ACHN (cell line): ENCODE data around the gene PLCXD3.

ENCODE experiments used
- DNase-seq: peaks from one replicate; pipeline ENCODE4 v3.0.0-alpha.2; 2015
- in situ Hi-C: cut with HindIII; loops from 2 replicates; pipeline ENCODE4 v1.10.0; 2017; ENCODE audit warnings: low sequenced_read_pairs, low pct_ligation_motif_present, low pct_unique_long_range_greater_than_20kb

The PLCXD3 gene

DNA sequence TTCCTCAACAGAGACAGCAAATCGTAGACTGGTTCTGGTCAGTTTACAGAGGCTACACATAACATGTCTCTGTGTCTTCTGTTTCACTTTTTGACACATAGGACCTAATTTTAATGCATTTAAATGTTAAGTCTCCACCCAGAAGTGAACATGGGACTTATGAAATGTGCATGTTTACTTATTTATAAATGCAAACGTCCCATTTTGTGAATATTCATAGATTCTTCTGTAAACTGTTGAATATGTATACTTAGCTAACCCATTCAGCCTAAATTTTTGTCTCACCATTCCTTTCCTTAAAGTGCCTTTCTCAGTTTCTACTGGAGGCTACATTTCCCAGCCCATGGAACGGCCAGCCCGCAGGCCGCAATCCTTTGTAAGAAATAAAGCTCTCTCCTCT, 137.2 kb downstream of the PLCXD3 start:
- no peak for DNase-seq
- in situ Hi-C loops = no loop called here

DNA sequence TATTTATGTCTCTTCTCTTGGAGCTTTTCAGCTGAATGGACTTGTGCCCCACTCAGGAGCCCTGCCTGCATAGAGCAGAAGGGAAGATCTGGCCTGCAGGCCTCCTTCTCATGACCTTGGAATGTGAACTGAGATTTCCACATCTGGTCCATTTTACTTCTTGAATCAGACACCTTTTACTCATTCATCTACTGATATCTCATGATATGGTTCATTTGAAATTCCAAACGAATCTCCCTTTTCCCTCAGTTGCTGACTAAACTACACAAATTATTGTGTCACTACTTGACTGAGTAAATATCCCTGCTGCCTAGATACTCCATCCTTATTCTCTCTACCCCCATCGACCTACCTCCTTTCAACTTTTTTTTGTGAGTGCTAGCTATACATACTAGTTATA, 138.7 kb downstream of the PLCXD3 start:
- DNase-seq = no peak
- in situ Hi-C loops = no loop called here

DNA sequence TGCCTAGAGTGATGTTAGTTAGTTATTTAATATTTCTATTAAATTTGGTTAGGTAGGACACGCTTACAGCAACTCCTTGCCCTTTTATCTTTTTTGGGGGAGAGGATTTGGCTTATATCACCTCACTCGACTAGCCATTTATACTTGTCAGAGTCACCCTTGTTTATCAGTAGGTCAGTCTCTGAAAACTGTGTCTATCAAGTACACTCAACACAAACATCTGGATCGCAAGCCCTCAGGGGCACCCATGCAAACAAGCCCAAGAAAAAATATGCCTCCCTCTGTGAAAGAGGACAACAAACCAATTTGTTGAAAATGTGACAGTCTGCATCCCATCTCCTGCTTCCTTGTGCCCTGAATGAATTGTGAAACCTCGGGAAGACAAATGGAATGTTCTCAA, 139.9 kb downstream of the PLCXD3 start:
- DNase-seq = no peak
- in situ Hi-C loops = no loop called here

DNA sequence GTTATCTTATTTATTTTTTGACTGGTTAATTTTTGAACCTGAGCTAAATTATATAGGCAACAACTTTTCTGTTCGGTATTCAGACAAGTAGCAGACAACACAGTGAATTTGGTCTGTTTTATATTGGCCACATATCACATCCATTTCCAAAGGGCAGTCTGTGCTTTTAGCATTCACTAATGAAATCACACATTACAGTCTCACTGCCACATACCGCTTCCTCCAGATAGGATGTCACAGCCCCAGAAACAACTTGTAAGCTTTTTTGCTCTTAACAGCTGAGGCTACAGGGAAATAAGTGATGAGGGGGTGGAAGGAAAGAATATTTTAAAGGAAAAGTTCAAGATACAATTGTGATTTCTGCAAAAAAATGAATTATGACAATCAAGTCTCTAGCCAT, 140.6 kb downstream of the PLCXD3 start:
- in situ Hi-C loops = no loop called here
- no peak for DNase-seq

DNA sequence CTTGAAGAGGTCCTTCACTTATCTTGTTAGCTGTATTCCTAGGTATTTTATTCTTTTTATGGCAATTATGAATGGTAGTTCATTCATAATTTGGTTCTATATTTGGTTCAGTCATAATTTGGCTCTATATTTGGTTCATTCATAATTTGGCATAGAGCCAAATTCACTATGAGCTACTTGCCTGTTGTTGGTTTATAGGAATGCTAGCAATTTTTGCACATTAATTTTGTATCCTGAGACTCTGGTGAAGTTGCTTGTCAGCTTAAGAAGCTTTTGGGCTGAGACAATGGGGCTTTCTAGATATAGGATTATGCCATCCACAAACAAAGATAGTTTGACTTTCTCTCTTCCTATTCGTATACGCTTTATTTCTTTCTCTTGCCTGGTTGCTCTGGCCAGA, 142.2 kb downstream of the PLCXD3 start:
- in situ Hi-C loops = no loop called here
- DNase-seq = no peak

DNA sequence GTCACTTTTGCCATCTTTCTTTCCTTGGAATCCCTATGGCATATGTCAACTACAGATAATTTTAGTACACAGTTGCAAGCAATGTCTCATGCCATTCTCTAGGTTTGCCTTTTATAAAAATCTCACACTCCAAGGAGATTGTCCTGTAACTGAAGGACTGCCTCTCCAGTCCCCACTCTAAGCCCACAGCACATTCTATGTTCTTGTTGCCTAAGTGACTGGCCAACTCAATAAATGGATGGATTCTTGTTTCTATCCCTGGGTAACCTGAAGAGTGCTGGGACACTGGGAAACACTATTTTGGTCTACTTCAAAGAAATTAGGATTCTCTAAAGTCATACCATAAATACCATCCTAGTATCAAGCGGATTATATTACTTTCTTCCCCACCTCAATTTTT, 145.0 kb downstream of the PLCXD3 start:
- in situ Hi-C loops = no loop called here
- DNase-seq = no peak

DNA sequence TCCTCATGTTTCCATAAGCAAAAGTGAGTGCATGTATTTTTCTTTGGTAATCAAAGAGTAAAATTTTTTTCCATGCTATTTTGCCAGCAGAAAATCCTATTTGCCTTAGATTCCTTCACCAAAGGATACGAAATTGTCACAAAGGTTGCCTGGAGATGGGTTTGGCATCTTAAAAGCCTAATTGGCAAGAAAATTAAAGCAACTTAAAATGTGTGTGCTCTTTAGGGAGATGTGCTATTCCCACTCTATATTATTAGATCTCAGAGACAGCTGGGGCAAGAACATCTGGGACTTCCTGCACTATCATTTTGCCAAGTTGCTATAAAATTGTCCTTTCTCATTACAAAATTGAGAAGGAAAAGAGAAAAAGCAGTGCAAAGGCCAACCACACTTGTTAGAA, 146.1 kb downstream of the PLCXD3 start:
- no peak for DNase-seq
- in situ Hi-C loops = no loop called here

DNA sequence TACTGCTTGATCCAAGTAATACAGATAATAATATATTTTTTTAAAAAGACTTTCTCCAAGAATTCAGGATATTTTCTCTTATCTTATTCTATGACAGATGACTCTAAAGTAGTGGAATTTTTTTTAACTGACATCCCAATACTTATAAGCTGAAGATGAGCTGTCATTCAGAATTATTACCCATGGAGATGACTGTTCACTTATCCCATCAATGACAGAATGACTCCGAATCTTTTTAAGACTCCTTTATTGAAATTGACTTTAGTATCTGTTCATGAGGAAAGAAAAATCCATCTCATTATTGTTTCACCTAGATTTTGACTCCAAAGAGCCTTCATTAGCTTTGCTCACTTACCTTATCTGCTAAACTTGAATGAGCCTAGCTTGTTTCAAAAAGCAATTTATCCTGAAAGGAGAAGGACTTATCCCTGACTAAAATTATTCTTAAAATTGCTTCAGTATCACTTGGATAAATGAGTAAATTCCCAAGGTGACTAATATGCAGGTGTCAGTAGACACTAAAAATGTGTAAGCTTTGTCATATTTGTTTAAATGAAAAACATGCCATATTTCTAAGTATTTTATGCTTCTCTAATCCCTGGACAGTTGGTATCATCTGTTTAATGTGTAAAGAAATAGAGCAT, 146.9 kb downstream of the PLCXD3 start:
- in situ Hi-C loops = no loop called here
- no peak for DNase-seq

DNA sequence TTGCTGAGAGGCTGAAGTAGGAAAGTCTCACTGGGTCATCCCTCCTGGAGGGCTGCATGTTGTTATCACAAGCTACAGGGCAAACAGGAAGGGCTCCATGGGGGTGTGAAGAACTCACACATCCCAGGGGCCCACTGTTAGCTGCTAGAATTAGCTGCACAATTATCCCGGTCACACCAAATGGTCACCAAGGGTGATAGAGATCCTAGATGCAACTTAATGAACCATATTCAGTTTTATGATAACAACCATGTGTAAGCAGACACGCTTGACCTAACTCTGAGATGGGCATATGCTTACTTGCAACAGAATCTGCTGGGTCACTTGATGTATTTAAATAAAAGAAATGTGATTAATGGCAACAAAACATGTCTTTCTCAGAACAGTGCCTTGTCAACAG, 153.6 kb downstream of the PLCXD3 start:
- in situ Hi-C loops = no loop called here
- no peak for DNase-seq

DNA sequence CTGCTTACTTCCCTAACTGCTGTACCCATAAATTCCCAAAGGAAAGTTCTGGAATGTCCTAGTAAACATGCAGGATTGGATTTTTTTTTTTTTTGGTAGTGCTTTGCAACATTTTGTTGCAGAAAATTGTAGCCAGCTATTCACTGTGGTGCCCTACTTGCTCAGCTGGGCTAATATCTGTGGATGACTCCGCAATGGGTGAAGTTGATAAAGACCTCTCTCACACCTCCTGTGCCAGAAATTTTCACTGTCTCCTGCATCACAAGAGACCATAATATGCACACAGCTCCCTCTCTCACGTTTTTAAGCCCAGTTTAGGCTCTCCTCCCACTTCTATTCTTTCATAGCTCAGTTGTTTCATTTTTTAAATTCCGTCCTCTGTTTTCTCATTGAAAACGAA, 160.6 kb downstream of the PLCXD3 start:
- DNase-seq = no peak
- in situ Hi-C loops = no loop called here

DNA sequence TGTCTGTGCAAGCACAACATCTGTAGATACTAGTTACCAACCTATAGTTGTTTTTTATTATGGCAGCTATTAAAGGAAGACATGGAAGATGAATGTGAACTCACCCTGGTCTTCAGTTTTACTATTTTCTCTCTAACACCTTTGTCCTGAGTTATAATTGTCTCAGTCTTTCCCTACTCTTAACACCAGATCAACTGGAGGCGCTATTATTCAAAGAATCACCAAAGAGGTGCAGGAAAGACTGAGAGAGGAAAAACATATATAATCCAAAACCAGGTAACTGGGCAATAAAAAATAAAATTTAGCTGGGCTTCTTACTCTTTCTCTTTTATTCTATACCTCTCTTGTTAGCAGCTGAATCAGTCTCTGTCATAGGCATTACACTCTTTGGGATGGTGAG, 162.8 kb downstream of the PLCXD3 start:
- no peak for DNase-seq
- in situ Hi-C loops = no loop called here

DNA sequence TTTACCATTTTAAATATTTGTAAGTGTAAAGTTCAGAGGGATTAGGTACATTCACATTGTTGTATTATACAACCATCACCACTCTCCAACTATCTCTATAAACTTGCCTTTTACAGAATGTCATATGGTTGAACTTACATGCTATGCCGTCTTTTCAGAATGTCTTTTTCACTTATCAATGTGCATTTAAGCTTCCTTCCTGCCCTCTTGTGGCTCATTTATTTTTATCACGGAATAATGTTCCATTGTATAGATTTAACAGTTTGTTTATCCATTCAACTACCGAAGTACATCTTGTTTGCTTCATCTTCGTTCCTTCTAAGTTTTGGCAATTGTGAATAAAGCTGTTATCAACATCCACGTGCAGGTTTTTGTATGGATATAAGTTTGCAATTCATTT, 163.8 kb downstream of the PLCXD3 start:
- no peak for DNase-seq
- in situ Hi-C loops = no loop called here

DNA sequence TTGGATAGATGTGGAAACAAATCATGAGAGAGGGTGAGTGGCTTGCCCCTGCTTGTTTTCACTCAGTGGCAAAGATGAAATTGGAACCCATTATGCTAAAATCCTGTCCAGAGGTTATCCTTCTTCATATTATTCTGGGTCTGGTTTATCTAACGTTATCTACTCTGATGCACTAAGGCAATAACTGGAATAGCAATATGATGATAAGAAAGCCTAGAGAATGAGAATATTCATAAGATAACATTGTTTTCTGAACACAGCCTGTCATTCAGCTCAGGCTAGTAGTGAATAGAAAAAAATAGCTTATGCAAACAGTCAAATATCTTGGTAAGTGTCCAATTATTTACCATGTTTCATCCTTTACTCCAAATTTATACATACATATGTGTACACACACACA, 165.1 kb downstream of the PLCXD3 start:
- in situ Hi-C loops = no loop called here
- DNase-seq = no peak

DNA sequence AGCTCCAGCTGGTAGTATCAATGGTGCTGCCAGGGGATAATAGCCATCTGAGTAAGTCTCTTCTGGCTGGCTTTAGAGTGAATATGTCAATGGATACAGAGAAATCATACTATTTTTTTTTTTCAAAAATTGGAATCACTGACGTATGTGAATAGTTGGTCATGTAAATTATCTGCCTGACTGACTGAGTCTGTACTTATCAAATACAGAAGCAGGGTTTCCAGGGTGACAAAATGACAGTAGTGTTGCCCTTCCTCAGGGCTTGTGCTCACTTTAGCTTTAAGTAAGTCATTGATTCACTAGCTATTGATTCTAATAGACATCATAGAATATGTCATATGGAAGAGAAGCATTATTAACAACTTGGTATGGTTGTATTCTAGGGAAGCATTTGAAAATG, 171.1 kb downstream of the PLCXD3 start:
- DNase-seq = no peak
- in situ Hi-C loops = no loop called here

DNA sequence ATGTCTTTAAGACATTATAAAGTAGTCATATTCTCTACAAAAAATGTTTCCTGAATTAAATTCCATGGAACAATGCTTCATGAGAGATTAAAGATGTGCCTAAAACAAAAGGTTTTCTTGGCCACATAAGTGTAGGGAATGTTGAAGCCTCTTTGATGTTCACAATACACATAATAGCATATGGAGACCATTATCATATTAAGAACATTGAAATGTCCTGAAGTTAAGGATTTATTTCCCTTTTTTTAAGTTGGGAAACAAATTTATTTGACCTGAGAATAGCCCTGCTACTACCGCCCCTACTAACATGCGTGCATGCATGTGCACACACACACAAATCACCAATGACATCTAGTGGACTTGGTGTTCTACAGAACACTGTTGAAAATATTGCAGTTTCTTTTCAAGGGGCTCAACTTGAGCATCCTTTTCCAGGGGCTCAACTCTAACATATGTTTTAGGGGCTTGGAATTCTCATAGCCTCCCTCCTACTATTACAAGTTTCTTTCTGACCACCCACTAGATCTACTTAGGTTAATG, 172.2 kb downstream of the PLCXD3 start:
- in situ Hi-C loops = no loop called here

DNA sequence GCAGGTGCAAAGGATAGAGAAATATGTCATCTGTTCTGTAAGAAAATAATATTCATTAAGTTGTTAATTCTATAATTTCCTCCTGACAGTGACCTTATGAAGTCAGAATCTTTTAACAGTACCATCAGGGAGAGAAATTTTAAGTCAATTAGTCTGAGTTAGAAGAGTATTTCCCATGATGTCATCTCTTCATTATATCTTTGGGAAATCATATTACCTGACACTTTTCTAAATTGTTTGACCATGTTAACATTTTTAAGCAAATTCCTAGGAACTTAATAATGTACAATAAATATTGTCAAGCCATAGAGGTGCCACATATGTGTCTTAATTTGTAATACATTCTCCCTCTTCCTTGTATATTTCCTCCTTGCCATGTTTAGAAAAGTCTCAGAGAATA, 172.7 kb downstream of the PLCXD3 start:
- in situ Hi-C loops = no loop called here
- DNase-seq = no peak

More for the DNA sequence above, 172.2 kb downstream of the PLCXD3 start:
- no peak for DNase-seq

DNA sequence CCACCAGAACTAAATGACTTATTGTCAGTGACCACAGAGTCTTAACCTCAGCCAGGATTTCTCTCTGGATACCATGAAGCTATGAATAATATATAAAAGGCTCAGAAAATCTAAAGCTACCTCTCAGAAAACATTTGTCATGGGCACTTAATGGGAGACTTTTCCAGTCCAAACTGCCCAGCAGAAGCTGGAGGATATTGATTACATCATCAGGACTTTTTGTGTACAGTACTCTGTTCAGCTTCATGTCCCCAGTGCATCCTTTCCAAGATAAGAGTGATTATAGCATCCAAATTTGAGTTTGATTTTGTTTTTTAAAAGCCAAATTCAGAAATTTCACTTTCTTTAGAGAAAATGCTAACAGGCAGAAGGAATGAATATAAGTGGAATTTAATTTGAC, 173.2 kb downstream of the PLCXD3 start:
- in situ Hi-C loops = no loop called here
- no peak for DNase-seq

DNA sequence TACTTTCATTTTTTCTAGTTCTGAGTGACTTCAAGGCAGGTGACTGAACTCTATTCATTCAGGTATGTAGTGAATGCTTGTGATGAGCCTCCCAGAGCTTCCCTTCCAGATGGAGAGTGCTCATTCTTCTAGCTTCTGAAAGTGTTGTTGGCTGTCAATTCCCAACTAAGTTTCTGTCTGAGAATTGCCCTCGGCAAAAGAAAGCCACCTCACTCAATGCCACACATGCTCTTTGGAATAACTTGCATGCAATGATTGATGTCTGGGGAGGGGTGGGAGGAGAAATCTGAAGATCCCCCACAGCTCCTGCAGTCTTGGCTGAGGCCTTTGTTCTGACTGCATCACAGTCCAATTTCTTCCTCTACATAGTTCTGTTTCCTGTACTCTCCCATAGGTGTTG, 173.9 kb downstream of the PLCXD3 start:
- in situ Hi-C loops = no loop called here

DNA sequence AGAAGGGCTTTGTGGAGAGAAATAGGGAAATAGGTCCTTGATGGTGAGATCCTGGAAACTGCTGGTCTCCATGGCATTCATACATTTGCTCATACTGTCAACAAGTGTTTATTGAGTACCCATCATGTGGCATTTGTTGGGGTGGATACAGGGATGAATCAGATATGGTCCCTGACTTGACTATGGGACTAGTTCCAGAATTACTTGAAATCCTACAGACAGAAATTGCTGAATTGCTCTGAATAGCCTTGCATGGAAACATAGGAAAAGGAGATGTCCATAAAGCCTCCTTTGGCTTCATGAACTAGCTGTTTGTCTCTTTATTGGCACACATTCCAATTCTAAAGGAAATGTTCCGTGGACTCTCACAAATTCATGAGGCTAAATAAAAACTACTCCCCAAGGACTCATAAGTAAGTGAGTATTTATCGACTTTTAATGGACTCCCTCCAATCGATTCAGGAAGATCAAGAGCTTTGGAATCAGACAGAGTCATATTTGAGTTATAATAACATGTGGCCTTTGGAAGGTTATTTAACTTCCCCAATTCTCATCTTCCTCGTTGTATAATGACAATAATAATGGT, 174.7 kb downstream of the PLCXD3 start:
- in situ Hi-C loops = no loop called here
- DNase-seq = no peak

More for the DNA sequence above, 173.9 kb downstream of the PLCXD3 start:
- DNase-seq = no peak

DNA sequence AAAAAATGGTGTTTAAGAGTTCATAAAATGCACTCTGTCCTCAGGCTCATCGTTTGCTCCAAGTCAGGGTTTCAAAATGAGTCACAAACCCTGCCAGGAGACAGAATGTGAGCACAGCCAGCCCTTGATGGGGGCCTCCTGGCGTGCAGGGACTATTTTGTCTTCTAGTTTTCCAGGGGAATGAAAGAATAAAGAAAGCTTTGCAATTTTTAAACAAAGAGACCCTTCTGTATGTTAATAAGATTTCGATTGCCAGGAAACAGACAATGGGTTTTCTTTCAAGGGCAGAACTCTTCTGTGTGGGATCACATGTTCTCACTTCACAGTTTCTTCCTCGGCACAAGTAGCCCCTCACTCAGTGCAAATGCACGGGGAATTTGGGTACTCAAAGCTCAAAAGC, 175.6 kb downstream of the PLCXD3 start:
- DNase-seq = no peak
- in situ Hi-C loops = no loop called here
